Osteocyte (in vitro differentiated cells): Measurements from ENCODE around the gene SPART. TPM values are rescaled to one million over a fixed set of nuclear protein-coding genes. Genes with fewer than 3 reads are reported as not detected.
A peak's percentile ranks its signal among the peaks of the same experiment; 100 is the strongest.

Experiments used
- DNase-seq: peaks from one replicate; pipeline ENCODE4 v3.0.0; 2021; ENCODE audit warnings: mixed read lengths; ENCODE audit not compliant: unreplicated experiment; ENCODE audit errors: extremely low spot score
- H3K27ac Mint-ChIP-seq: one replicate; pipeline ENCODE4 v1.8.0; 2021; ENCODE audit warnings: mild to moderate bottlenecking, mixed read lengths; ENCODE audit not compliant: unreplicated experiment
- H3K27me3 Mint-ChIP-seq: one replicate; pipeline ENCODE4 v1.8.0; 2021; ENCODE audit warnings: mixed read lengths; ENCODE audit not compliant: unreplicated experiment
- H3K36me3 Mint-ChIP-seq: one replicate; pipeline ENCODE4 v1.8.0; 2021; ENCODE audit warnings: mixed read lengths; ENCODE audit not compliant: unreplicated experiment
- H3K4me1 Mint-ChIP-seq: one replicate; pipeline ENCODE4 v1.8.0; 2021; ENCODE audit warnings: mixed read lengths; ENCODE audit not compliant: unreplicated experiment
- H3K4me3 Mint-ChIP-seq: one replicate; pipeline ENCODE4 v1.8.0; 2021; ENCODE audit warnings: mild to moderate bottlenecking, moderate library complexity, mixed read lengths; ENCODE audit not compliant: unreplicated experiment
- H3K9me3 Mint-ChIP-seq: one replicate; pipeline ENCODE4 v1.8.0; 2021; ENCODE audit warnings: mixed read lengths; ENCODE audit not compliant: unreplicated experiment
- CTCF ChIP-seq: fragments of 200-600 bp; sonication (generic); IDR thresholded peaks from 2 replicates; pipeline ENCODE4 v1.5.0; 2021; ENCODE audit warnings: antibody characterized with exemption, mild to moderate bottlenecking, moderate library complexity
- total RNA-seq: library from RNA; stranded (reverse); gene quantifications from 2 replicates; pipeline ENCODE4 v1.2.1, GENCODE V29; 2021

Gene SPART
- total RNA-seq, 1 donor from 2014 or later = 87.1 TPM

- peaks cover 13% of the 10 kb centered on the region for H3K4me1 Mint-ChIP-seq
- H3K4me3 Mint-ChIP-seq = no peak overlapping the region
- peaks cover 7% of the 10 kb centered on the region for H3K9me3 Mint-ChIP-seq
- no peak for DNase-seq
- peaks cover 27% of the 10 kb centered on the region for H3K27me3 Mint-ChIP-seq
- no peaks in the 10 kb centered on the region for H3K36me3 Mint-ChIP-seq
- no peak for TF ChIP-seq CTCF
- H3K27ac Mint-ChIP-seq = peak overlapping the region; percentile 36
Measured at GRCh38 chr13:36273431-36273830, 72.8 kb downstream of the SPART start.

GRCh38 chr13:36261976-36262375 lies 84.2 kb downstream of the SPART start:
- Mint-ChIP-seq H3K4me1 (peaks cover 7% of the 10 kb centered on the region), H3K27ac (no peak overlapping the region), H3K27me3 (peaks cover 38% of the 10 kb centered on the region), H3K9me3 (no peaks in the 10 kb centered on the region), H3K4me3 (no peak overlapping the region), H3K36me3 (no peaks in the 10 kb centered on the region)
- no peak for DNase-seq
- TF ChIP-seq CTCF = no peak

- DNase-seq = no peak
- no peak overlapping the region for H3K4me3 Mint-ChIP-seq
- peaks cover 32% of the 10 kb centered on the region for H3K27me3 Mint-ChIP-seq
- H3K36me3 Mint-ChIP-seq = no peaks in the 10 kb centered on the region
- no peaks in the 10 kb centered on the region for H3K9me3 Mint-ChIP-seq
- no peak overlapping the region for H3K27ac Mint-ChIP-seq
- no peak for TF ChIP-seq CTCF
- peaks cover 7% of the 10 kb centered on the region for H3K4me1 Mint-ChIP-seq
Measured at GRCh38 chr13:36261011-36261410, 85.2 kb downstream of the SPART start.

- no peak for TF ChIP-seq CTCF
Measured at GRCh38 chr13:36259361-36260137, 86.6 kb downstream of the SPART start.

GRCh38 chr13:36258831-36259230 lies 87.4 kb downstream of the SPART start:
- Mint-ChIP-seq H3K27me3 (peaks cover 13% of the 10 kb centered on the region), H3K4me1 (peaks cover 7% of the 10 kb centered on the region), H3K27ac (no peak overlapping the region), H3K9me3 (no peaks in the 10 kb centered on the region), H3K36me3 (no peaks in the 10 kb centered on the region), H3K4me3 (no peak overlapping the region)
- DNase-seq = no peak
- TF ChIP-seq CTCF = no peak

More at GRCh38 chr13:36259361-36260137, 86.6 kb downstream of the SPART start:
- no peak overlapping the region for H3K4me3 Mint-ChIP-seq
- H3K27me3 Mint-ChIP-seq = peaks cover 20% of the 10 kb centered on the region
- H3K27ac Mint-ChIP-seq = no peak overlapping the region
- no peaks in the 10 kb centered on the region for H3K9me3 Mint-ChIP-seq
- DNase-seq = no peak
- peaks cover 7% of the 10 kb centered on the region for H3K4me1 Mint-ChIP-seq
- no peaks in the 10 kb centered on the region for H3K36me3 Mint-ChIP-seq

Other genes starting within 250 kb of the SPART start
- 7.8 and 9.1 TPM in 2 replicates for gene DCLK1, start 215.0 kb downstream of the SPART start, total RNA-seq
- gene SOHLH2, start 131.8 kb downstream of the SPART start, total RNA-seq = 0.21 TPM in 1 of 2 replicates, not detected in the other
- 0.43 and 0.60 TPM in 2 replicates for gene CCDC169, start 48.6 kb downstream of the SPART start, total RNA-seq
- gene CCNA1, start 86.1 kb upstream of the SPART start, total RNA-seq = not detected in 2 replicates